Caco-2 (cell line): ENCODE data around the gene UBL4B. TPM values are rescaled to one million over a fixed set of nuclear protein-coding genes. Genes with fewer than 3 reads are reported as not detected.

Experiments
- BruUV-seq: library from RNA; stranded (reverse); fragments of 400-500 nt; replicated peaks from 2 replicates; lab custom pipeline; 2021; lab: Mats Ljungman, UMichigan
- CTCF ChIA-PET: fragments of 300-600 bp; sonication (Branson Sonifier 250); formaldehyde crosslinking; loops from one replicate; lab custom pipeline; 2022; ENCODE audit warnings: antibody characterized with exemption; lab: Charles Lee
- POLR2A ChIA-PET: fragments of 300-600 bp; sonication (Branson Sonifier 250); formaldehyde crosslinking; loops from one replicate; lab custom pipeline; 2022; ENCODE audit warnings: antibody characterized with exemption; lab: Charles Lee
- DNase-seq, 2 experiments: peaks; one replicate each; pipeline versions ENCODE4 v3.0.0 to v3.0.0-alpha.2; 2020 to 2022
- H3K27me3 ChIP-seq: replicated peaks from 2 replicates; pipeline ENCODE4 v1.6.0; 2011; ENCODE audit warnings: low read length; ENCODE audit not compliant: control insufficient read depth, insufficient read depth
- H3K36me3 ChIP-seq: 2 replicates; pipeline ENCODE4 v1.5.1; 2011; ENCODE audit warnings: low read length; ENCODE audit not compliant: control insufficient read depth, insufficient read depth
- H3K4me1 ChIP-seq: fragments of 250-450 bp; sonication (Bioruptor Pico); 2 replicates; pipeline ENCODE4 v1.5.1; 2020; ENCODE audit warnings: mild to moderate bottlenecking
- H3K4me3 ChIP-seq: 2 replicates; pipeline ENCODE4 v1.5.1; 2011; ENCODE audit warnings: low read depth, mild to moderate bottlenecking, control low read depth, low read length
- H3K9me3 ChIP-seq: fragments of 250-450 bp; sonication (Bioruptor Pico); 2 replicates; pipeline ENCODE4 v1.5.1; 2020; ENCODE audit warnings: mild to moderate bottlenecking, moderate library complexity
- H3K27ac Mint-ChIP-seq: one replicate; pipeline ENCODE4 v1.8.0; 2022; ENCODE audit warnings: mixed read lengths; ENCODE audit not compliant: unreplicated experiment
- H3K27me3 Mint-ChIP-seq: one replicate; pipeline ENCODE4 v1.8.0; 2022; ENCODE audit warnings: mixed read lengths; ENCODE audit not compliant: insufficient read depth, unreplicated experiment
- H3K36me3 Mint-ChIP-seq: one replicate; pipeline ENCODE4 v1.8.0; 2022; ENCODE audit warnings: mild to moderate bottlenecking, mixed read lengths; ENCODE audit not compliant: insufficient read depth, unreplicated experiment
- H3K4me1 Mint-ChIP-seq: one replicate; pipeline ENCODE4 v1.8.0; 2022; ENCODE audit warnings: low read depth, mixed read lengths; ENCODE audit not compliant: unreplicated experiment
- H3K4me3 Mint-ChIP-seq: one replicate; pipeline ENCODE4 v1.8.0; 2022; ENCODE audit warnings: mild to moderate bottlenecking, moderate library complexity, mixed read lengths; ENCODE audit not compliant: unreplicated experiment
- H3K9me3 Mint-ChIP-seq: one replicate; pipeline ENCODE4 v1.8.0; 2022; ENCODE audit warnings: mixed read lengths; ENCODE audit not compliant: unreplicated experiment
- CTCF ChIP-seq, 2 experiments: fragments of 200-600 bp in 1 of 2; IDR thresholded peaks; 1 replicate in 1 of 2; 2 replicates in 1 of 2; pipeline versions ENCODE4 v1.5.1 to v1.8.0; 2011 to 2022; ENCODE audit warnings: antibody characterized with exemption in 1 of 2, control low read depth in 1 of 2, inconsistent platforms in 1 of 2, low read depth in 1 of 2, low read length in 1 of 2, mild to moderate bottlenecking in 1 of 2, moderate library complexity in 1 of 2; ENCODE audit not compliant: insufficient read depth in 1 of 2, severe bottlenecking in 1 of 2, unreplicated experiment in 1 of 2
- intact Hi-C: fragments of 100-400 bp; cut with micrococcal nuclease; formaldehyde crosslinking; loops from one replicate; pipeline ENCODE4 v1.10.0; 2022; ENCODE audit not compliant: unreplicated experiment
- total RNA-seq: library from RNA; stranded (reverse); gene quantifications from 2 replicates; pipeline ENCODE4 v1.2.3, GENCODE V29; 2022

UBL4B gene
- total RNA-seq, 1 experiment from 2014 or later = not detected

- no peaks in the 10 kb centered on the region for H3K27me3 Mint-ChIP-seq
- H3K27ac Mint-ChIP-seq = no peak overlapping the region
Observed at GRCh38 chr1:110064576-110065337, 47.5 kb upstream of the UBL4B start.

GRCh38 chr1:110065841-110066240 is 46.4 kb upstream of the UBL4B start:
- Histone ChIP-seq H3K4me1 (no peaks in the 10 kb centered on the region), H3K9me3 (no peaks in the 10 kb centered on the region), H3K27me3 (no peaks in the 10 kb centered on the region), H3K4me3 (no peak overlapping the region), H3K36me3 (no peaks in the 10 kb centered on the region)
- Mint-ChIP-seq H3K36me3 (peaks cover 1% of the 10 kb centered on the region), H3K4me3 (no peak overlapping the region), H3K4me1 (no peaks in the 10 kb centered on the region), H3K9me3 (no peaks in the 10 kb centered on the region), H3K27me3 (no peaks in the 10 kb centered on the region), H3K27ac (no peak overlapping the region)
- DNase-seq = no peak
- ChIA-PET POLR2A (no interaction called here), CTCF (no interaction called here)
- BruUV-seq = no TSS peak
- TF ChIP-seq CTCF (IDR thresholded peaks at IDR 0.05; ENCODE audit: insufficient read depth in 1 of 2, low read depth in 1 of 2, low read length in 1 of 2, severe bottlenecking in 1 of 2, unreplicated experiment in 1 of 2) = no peak
- intact Hi-C loops = no loop called here

More at GRCh38 chr1:110064576-110065337, 47.5 kb upstream of the UBL4B start:
- Mint-ChIP-seq H3K4me1 (no peaks in the 10 kb centered on the region), H3K4me3 (no peak overlapping the region), H3K9me3 (no peaks in the 10 kb centered on the region), H3K36me3 (peaks cover 11% of the 10 kb centered on the region)
- POLR2A ChIA-PET = no interaction called here
- intact Hi-C loops = no loop called here
- Histone ChIP-seq H3K4me1 (no peaks in the 10 kb centered on the region), H3K4me3 (no peak overlapping the region), H3K36me3 (peaks cover 1% of the 10 kb centered on the region; the same call in 1 of the 2 replicates), H3K27me3 (no peaks in the 10 kb centered on the region), H3K9me3 (no peaks in the 10 kb centered on the region)
- TF ChIP-seq CTCF (IDR thresholded peaks at IDR 0.05; ENCODE audit: insufficient read depth in 1 of 2, low read depth in 1 of 2, low read length in 1 of 2, severe bottlenecking in 1 of 2, unreplicated experiment in 1 of 2) = no peak
- CTCF ChIA-PET = no interaction called here
- no TSS peak for BruUV-seq
- DNase-seq = no peak

GRCh38 chr1:110067479-110067892 is 44.8 kb upstream of the UBL4B start:
- no peak for DNase-seq
- CTCF ChIA-PET = interaction anchor here (0.6 kb wide), 1 partner anchor 129 kb away, joined by 3 read pairs; no protein-coding TSS in a partner anchor
- no peak overlapping the region for H3K27ac Mint-ChIP-seq

More at GRCh38 chr1:110067479-110067892, 44.8 kb upstream of the UBL4B start:
- H3K36me3 Mint-ChIP-seq = no peaks in the 10 kb centered on the region
- H3K4me3 Mint-ChIP-seq = no peak overlapping the region
- H3K9me3 Mint-ChIP-seq = no peaks in the 10 kb centered on the region
- BruUV-seq = no TSS peak
- no peak for TF ChIP-seq CTCF (IDR thresholded peaks at IDR 0.05; ENCODE audit: insufficient read depth in 1 of 2, low read depth in 1 of 2, low read length in 1 of 2, severe bottlenecking in 1 of 2, unreplicated experiment in 1 of 2)
- Histone ChIP-seq H3K4me1 (no peaks in the 10 kb centered on the region), H3K4me3 (no peak overlapping the region), H3K36me3 (no peaks in the 10 kb centered on the region), H3K9me3 (no peaks in the 10 kb centered on the region), H3K27me3 (no peaks in the 10 kb centered on the region)
- no peaks in the 10 kb centered on the region for H3K4me1 Mint-ChIP-seq
- no peaks in the 10 kb centered on the region for H3K27me3 Mint-ChIP-seq
- POLR2A ChIA-PET = no interaction called here
- intact Hi-C loops = no loop called here
